Activated T-cell treated with anti-CD3 and anti-CD28 coated beads for 1 hour (primary cell): ENCODE data around the gene DRD2.
"Not testable (repeated sequence)": the region's sequence is repeated elsewhere in the genome, so short reads cannot be mapped to it uniquely, and the experiment has no call there.

Source experiments
- DNase-seq: peaks from one replicate; pipeline ENCODE4 v3.0.0-alpha.2; 2020; ENCODE audit warnings: low read depth

The DRD2 gene

GRCh38 chr11:113475160-113475761 lies at the start of gene DRD2:
TSS of gene DRD2 (minus strand) at chr11:113475398. CDS start at chr11:113424651, 50,747 bp downstream.
- DNase-seq = no peak

GRCh38 chr11:113523906-113524305 lies 48.7 kb upstream of the DRD2 start:
- DNase-seq = not testable (repeated sequence)

- DNase-seq = no peak
These were observed 46.7 kb upstream of the DRD2 start for GRCh38 chr11:113521737-113522517.

- no peak for DNase-seq
These were observed 44.9 kb upstream of the DRD2 start for GRCh38 chr11:113519989-113520613.

- DNase-seq = no peak
These were observed 43.7 kb upstream of the DRD2 start for GRCh38 chr11:113518716-113519495.

- no peak for DNase-seq
These were observed 42.2 kb upstream of the DRD2 start for GRCh38 chr11:113517361-113517760.

- no peak for DNase-seq
These were observed 39.7 kb upstream of the DRD2 start for GRCh38 chr11:113514856-113515255.

GRCh38 chr11:113507341-113507740 lies 32.1 kb upstream of the DRD2 start:
- no peak for DNase-seq

GRCh38 chr11:113506893-113507292 lies 31.7 kb upstream of the DRD2 start:
- no peak for DNase-seq

- DNase-seq = no peak
These were observed 31.3 kb upstream of the DRD2 start for GRCh38 chr11:113506461-113506860.

GRCh38 chr11:113505541-113506375 lies 30.6 kb upstream of the DRD2 start:
- no peak for DNase-seq

GRCh38 chr11:113505046-113505445 lies 29.8 kb upstream of the DRD2 start:
- DNase-seq = no peak

- no peak for DNase-seq
These were observed 29.4 kb upstream of the DRD2 start for GRCh38 chr11:113504586-113504985.

GRCh38 chr11:113504071-113504470 lies 28.9 kb upstream of the DRD2 start:
- no peak for DNase-seq

- DNase-seq = no peak
These were observed 22.1 kb upstream of the DRD2 start for GRCh38 chr11:113497066-113497910.

GRCh38 chr11:113496026-113496651 lies 20.9 kb upstream of the DRD2 start:
- no peak for DNase-seq

GRCh38 chr11:113494021-113494420 lies 18.8 kb upstream of the DRD2 start:
- DNase-seq = no peak

- no peak for DNase-seq
These were observed 18.0 kb upstream of the DRD2 start for GRCh38 chr11:113493206-113493605.

- DNase-seq = no peak
These were observed 13.7 kb upstream of the DRD2 start for GRCh38 chr11:113488931-113489351.

GRCh38 chr11:113487622-113488021 lies 12.4 kb upstream of the DRD2 start:
- no peak for DNase-seq
